GM12801 (cell line): ENCODE results near the gene VPS13D.

ENCODE experiments used
- CTCF ChIP-seq: IDR thresholded peaks from one replicate; pipeline ENCODE4 v1.5.1; 2011; ENCODE audit warnings: control low read depth; ENCODE audit not compliant: insufficient read length; ENCODE audit errors: extremely low read depth

Gene VPS13D

GRCh38 chr1:12336413-12336812 is 106.6 kb downstream of the VPS13D start:
- TF ChIP-seq CTCF: no peak

GRCh38 chr1:12338017-12338416 is 108.2 kb downstream of the VPS13D start:
- TF ChIP-seq CTCF: no peak

- TF ChIP-seq CTCF: no peak
Observed at GRCh38 chr1:12338823-12339222, 109.0 kb downstream of the VPS13D start.

- TF ChIP-seq CTCF: no peak
Observed at GRCh38 chr1:12339396-12339795, 109.6 kb downstream of the VPS13D start.

GRCh38 chr1:12339811-12340543 is 110.1 kb downstream of the VPS13D start:
- TF ChIP-seq CTCF: no peak

- no peak for TF ChIP-seq CTCF
Observed at GRCh38 chr1:12340544-12340930, 110.7 kb downstream of the VPS13D start.

- no peak for TF ChIP-seq CTCF
Observed at GRCh38 chr1:12341667-12342066, 111.8 kb downstream of the VPS13D start.
